ENCODE data around the gene PDZD11.
"Not testable (repeated sequence)": the region's sequence is repeated elsewhere in the genome, so short reads cannot be mapped to it uniquely, and the experiment has no call there.

PDZD11 gene

GRCh38 chrX:70257423-70258288 lies 32.1 kb downstream of the PDZD11 start:
- no peak for DNase-seq

DNA sequence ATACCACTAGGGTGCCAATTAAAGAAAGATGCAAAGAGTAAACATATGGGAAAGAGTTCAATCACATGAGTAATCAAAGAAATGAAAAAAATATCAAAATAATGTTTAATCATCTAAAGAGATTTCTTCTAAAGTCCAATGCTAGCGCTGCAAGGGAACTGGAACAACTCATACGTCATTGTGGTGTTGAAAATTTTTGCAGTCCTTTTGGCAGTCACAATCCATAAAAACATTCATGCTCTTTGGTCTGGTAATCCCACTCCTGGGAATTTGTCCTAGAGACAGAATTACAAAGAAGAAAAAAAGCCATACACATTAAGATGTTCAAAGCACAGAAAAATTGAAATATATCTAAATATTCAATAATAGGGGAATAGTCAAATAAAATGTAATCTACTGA lies 34.3 kb downstream of the PDZD11 start:
- no peak for DNase-seq

DNA sequence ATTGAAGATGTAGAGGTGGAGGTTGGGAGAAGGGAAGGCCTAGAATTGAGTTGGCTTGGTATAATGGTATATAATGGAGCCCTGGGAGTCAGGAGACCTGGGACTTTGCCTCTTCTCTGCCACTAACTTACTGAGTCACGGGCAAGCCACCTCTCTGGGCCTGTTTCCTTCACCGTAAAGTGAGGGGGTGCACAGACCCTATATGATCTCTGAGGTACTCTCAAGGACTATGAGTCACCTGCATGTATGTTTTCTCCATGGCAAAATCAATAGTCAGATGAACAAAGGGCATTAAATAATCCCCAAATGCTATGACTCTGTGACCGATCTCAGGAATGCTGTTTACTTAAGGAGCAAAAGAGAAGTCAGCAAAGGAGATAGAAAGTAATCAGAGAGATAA lies 34.8 kb downstream of the PDZD11 start:
- no peak for DNase-seq

GRCh38 chrX:70254063-70254400 lies 35.7 kb downstream of the PDZD11 start:
- DNase-seq = no peak

DNA sequence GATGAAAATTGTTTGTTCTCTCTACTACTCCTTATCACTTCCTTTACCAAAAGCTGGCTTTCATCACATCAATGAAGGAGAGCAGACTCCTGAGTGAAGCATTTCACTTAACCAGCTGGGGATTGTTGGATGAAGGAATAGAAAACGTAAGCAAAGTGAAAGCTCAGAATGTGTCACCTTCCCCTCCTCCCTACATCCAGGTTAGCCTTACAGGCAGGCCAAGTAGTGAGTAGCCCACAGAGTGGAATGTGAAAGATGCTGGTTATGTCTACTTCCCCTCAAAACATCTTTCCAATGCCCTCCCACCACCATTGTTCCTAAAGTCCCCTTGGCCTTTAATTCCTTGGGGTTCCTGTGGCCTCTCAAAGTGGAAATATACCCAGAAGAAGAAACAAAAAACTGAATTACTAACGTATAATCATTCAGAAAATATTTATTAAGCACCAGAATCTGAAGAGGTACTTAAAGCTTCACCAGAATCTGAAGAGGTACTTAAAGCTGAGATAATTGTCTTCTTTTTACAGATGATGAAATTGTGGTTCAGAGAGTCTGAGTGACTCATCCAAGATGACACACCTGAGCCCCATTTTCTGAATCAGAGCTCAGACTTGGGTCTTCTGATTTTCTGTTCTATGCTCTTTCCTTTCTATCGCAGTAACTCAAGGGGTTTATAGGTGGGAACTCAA lies 36.2 kb downstream of the PDZD11 start:
- DNase-seq = no peak

GRCh38 chrX:70252491-70252890 lies 37.2 kb downstream of the PDZD11 start:
- no peak for DNase-seq

DNA sequence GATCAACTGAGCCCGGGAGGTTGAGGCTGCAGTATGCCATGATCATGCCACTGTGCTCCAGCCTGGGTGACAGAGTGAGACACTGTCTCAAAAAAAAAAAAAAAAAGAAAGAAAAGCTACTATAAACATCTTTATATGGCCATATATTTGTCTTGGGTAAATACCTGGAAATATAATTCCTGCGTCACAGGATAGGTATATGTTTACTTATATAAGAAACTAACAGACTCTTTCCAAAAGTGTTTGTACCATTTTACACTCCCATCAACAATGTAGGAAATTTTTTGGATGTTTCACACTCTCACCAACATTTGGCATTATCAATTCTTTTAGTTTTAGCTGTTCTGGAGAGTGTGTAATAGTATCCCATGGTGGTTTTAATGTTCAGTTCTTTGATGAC lies 42.5 kb downstream of the PDZD11 start:
- no peak for DNase-seq

DNA sequence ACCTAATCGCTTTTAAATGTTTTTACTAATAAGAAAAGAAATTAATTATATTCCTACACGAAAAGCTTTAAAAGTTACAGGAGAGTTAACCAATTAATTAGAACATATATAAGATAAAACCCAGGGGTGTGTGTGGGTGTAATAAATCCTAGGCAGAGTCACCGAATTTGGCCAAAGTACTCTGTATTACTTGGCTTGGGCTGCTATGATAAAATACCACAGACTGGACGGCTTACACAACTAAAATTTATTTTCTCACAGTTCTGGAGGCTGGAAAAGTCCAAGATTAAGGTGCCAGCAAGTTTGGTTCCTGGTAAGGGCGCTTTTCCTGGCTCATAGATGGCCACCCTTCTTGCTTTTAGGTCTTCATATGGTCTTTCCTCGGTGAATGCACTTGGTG lies 44.8 kb downstream of the PDZD11 start:
- DNase-seq = no peak

DNA sequence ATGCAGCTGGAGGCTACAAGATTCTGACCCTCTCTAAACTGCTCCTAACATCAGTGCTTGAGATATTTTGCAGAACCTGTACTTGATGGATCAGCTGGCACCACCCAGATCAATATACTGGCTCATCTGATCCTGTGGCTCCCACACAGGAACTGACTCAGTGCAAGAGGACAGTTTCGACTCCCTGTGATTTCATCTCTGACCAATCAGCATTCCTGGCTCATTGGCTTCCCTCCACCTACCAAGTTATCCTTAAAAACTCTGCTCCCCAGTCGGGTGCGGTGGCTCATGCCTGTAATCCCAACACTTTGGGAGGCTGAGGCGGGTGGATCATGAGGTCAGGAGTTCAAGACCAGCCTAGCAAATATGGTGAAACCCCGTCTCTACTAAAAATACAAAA lies 46.1 kb downstream of the PDZD11 start:
- not testable (repeated sequence) for DNase-seq

DNA sequence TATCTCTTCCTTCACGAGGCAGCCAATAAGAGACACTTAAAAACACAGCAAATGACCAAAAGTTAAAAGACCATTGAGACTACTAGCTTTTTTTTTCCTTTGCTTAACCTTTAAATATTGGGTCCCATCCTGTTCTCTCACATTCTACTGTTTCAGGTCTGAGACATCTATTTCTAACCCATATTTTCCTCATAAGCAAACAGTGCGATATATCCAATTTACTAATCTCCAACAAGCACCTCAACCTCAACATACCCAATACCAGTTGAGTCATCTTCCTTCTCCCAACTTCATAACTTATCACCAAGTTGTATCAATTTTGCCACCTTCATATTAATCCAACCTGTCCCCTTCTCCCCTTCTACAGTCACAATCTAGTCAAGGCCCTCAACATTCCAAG lies 48.2 kb downstream of the PDZD11 start:
- no peak for DNase-seq

DNA sequence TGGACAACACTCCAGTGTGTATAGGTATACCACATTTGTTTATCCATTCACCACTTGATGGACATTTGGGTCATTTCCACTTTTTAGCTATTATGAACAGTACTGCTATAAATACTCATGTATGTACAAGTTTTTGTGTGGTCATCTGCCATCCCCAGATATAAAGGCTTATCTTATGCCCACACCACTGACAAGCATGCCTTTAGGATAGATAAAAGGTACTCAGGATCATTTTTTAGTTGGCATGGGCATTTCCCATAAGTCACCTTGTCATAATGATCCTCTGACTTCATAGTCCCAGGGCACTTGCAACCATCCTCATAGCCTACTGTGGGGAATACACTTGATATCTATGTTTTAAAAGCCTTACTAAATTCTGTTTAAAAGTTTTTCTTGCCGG lies 49.0 kb downstream of the PDZD11 start:
- no peak for DNase-seq
